Subcutaneous adipose tissue (tissue), 4 donors: Measurements from ENCODE around the gene MTERF1. TPM values are rescaled to one million over a fixed set of nuclear protein-coding genes. Genes with fewer than 3 reads are reported as not detected.

ENCODE experiments used
- total RNA-seq, 4 donors: library from RNA; depleted of rRNA; stranded (reverse); fragments of >200 nt; gene quantifications; one replicate each; pipeline ENCODE4 v1.1.0, GENCODE V29; 2016
- TF ChIP-seq, protein P1 (sequence below): fragments of 450-650 bp; IDR thresholded peaks from one replicate; pipeline ENCODE4 v1.5.1; 2016; ENCODE audit warnings: low read depth, mild to moderate bottlenecking, control low read depth, antibody characterized with exemption, moderate library complexity

The MTERF1 gene
- total RNA-seq, 4 donors from 2014 or later: 5.9 to 10.4 (median 8.1) TPM

DNA sequence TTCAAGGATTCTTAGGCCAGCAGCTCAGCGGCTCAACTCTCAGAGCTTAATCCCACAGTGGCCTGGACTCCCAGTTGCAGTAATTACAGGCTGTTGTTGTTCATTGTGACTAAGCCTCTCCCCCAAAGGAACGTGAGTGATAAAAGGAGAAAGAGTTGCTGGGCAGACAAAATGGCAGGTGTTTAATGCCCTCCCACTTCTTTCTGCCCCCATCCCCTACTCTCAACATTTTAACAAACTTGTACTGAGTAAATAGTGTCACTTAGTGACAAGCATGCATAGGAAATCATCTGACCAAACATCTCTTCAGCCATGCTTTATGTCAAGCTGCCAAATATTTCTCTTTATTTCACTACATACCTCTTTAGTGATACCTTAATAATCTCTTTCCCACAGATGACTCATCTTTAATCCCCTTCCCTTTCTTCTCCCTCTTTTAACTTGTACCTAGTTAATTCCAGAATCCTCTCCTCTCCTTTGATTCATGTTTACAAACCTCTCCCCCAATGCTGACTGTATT lies 12.4 kb upstream of the MTERF1 start:
- TF ChIP-seq, protein P1, sequence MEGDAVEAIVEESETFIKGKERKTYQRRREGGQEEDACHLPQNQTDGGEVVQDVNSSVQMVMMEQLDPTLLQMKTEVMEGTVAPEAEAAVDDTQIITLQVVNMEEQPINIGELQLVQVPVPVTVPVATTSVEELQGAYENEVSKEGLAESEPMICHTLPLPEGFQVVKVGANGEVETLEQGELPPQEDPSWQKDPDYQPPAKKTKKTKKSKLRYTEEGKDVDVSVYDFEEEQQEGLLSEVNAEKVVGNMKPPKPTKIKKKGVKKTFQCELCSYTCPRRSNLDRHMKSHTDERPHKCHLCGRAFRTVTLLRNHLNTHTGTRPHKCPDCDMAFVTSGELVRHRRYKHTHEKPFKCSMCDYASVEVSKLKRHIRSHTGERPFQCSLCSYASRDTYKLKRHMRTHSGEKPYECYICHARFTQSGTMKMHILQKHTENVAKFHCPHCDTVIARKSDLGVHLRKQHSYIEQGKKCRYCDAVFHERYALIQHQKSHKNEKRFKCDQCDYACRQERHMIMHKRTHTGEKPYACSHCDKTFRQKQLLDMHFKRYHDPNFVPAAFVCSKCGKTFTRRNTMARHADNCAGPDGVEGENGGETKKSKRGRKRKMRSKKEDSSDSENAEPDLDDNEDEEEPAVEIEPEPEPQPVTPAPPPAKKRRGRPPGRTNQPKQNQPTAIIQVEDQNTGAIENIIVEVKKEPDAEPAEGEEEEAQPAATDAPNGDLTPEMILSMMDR: no peak

GRCh38 chr7:91892099-91892705 lies 11.7 kb upstream of the MTERF1 start:
- TF ChIP-seq, protein P1: no peak

- TF ChIP-seq, protein P1: no peak
Measured at GRCh38 chr7:91883676-91884362, 3.3 kb upstream of the MTERF1 start.

GRCh38 chr7:91880016-91880412 lies 488 bp downstream of the MTERF1 start:
- TF ChIP-seq, protein P1: no peak

DNA sequence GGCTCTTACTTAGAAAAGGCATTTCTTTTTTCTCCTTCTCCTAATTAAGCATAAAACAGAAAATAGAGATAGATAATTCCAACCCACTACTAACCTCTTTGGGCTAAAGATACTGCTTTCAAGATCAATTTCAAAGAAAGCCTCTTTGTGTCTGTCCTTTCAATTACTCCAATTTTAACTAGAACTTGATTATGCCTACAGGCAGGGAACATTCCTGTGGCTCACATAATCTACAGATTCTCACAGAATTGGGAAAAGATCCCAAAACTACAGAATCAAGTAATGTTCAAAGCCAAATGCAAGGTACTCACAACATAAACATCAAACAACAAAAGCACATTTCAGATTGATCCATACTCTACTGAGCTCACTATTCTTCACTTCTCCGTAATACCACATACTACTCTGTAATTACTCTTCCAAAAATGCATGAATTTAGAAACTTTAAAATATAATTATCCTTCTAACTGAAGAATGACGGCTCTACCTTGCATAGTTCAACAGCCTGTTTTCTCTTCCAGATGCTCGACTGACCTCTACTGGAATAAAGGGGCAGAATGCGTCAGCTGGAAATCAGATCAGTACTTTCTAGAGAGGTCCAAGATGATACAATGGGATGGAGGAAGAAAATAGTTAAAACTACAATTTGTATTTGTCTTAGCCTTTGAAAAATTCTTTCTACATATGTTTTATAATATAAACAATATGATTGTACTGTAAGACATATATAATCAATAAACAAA lies 3.9 kb downstream of the MTERF1 start:
- TF ChIP-seq, protein P1: no peak

DNA sequence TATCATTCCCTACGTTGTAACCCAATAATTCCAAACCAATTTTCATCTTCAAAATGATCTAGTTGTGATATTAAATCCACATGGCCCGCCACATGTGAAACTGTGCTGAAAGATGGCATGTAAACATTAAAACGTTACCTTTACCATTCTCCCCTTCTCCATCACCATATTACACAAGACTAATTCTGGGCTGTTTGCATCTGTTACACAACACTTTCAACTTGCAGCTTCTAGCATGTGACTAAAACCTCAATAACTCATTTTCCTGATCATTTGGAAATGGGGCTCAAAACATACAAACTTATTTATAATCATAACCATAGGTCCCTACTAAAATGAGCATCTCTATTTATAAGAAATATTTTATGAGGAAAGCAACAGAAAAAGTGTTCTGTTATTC lies 4.7 kb downstream of the MTERF1 start:
- TF ChIP-seq, protein P1: no peak

GRCh38 chr7:91872928-91873327 lies 7.6 kb downstream of the MTERF1 start:
- TF ChIP-seq, protein P1: no peak
